HG03571 (cell line): ENCODE measurements around the gene TRPM8.

Source experiments
- ATAC-seq: cut with Tn5 transposase; IDR thresholded peaks from one replicate; pipeline ENCODE4 v1.9.1; 2021; ENCODE audit not compliant: unreplicated experiment

The TRPM8 gene

DNA sequence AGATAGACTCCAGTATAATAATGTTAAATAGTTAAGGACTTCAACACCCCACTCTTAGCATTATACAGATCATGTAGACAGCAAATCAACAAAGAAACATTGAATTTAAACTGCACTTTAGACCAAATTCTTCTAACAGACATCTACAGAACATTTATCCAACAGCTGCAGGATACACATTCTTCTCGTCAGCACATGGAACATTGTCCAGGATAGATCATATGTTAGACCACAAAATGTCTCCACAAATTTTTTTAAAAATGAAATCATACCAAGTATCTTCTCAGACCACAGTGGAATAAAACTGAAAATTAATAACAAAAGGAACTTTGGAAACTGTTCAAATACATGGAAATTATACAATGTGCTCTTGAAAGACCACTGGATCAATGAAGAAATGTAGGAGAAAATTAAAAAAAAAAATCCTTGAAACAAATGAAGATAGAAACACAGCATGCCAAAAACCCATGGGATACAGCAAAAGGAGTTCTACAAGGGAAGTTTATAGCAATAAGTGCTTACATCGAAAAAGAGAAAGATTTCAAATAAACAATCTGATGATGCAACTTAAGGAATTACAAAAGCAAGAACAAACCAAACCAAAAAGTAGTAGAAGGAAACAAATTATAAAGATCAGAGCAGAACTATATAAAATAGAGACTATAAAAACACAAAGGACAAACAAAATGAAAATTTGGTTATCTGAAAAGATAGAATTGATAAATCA is 121.1 kb downstream of the TRPM8 start:
- no peak for ATAC-seq

DNA sequence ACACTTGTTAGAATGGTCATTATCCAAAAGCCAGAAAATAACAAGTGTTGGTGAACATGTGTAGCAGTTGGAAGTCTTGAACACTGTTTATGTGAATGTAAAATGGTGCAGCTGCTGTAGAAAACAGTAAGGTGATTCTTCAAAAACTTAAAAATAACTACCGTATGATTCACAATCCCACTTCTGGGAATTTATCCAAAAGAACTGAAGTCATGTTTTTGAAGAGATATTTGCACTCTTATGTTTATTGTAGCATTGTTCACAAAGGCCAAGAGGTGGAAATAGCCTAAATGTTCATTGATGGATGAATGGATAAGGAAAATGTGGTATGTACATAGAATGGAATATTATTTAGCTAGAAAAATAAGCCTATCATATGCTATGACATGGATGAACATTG is 127.0 kb downstream of the TRPM8 start:
- no peak for ATAC-seq

DNA sequence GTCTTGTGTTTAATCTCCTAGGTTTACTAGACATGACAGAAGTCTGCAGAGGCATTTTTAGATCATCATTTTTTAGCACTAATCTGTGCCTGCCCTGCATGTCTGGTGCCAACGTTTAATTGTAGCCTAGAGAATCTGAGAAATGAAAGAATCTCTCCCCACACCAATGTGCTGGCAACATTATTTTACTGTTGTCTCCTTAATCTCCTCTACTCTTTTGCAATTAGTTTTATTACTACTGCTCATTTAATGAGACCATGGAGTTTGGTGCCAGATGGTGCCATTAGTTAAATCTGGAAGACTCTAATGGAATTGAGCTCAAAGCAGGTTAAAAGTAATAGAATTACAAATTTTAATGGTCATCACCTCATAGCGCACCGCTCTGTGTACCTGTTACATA is 129.3 kb downstream of the TRPM8 start:
- ATAC-seq = no peak

DNA sequence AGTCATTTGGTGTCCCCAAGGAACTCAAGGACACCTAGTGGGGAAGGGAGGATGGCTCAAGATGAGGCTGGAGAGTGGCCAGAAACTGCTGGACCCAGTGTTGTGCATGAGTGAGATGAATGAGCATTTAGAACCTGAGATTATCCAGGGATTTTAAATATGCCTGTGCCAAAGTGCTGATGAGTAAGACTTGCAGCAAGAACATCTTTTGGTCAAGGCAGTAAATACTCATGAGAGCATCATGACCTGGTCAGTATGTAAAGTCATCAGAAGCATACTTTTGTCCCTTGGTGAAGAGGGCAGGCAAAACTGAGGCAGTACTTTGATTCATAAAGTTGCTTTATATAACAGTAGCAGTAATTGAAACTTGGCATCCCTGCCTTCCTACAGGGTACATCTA is 130.2 kb downstream of the TRPM8 start:
- no peak for ATAC-seq

DNA sequence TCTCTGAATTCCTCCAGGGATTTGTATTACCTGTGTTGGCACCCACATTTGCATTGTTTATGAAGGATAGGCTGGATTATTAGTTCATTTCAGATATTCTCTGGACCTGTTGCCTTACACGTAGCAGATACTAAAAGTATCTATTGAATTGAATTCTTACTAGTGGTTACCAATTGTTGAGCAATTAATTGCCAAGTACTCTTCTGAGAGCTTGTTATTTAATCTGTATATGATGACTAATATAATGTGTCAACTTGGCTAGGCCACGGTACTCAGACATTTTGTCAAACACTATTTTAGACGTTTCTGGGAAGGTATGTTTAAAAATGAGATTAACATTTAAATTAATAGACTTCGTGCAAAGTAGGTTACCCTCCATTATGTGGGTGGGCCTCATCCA is 130.9 kb downstream of the TRPM8 start:
- no peak for ATAC-seq

DNA sequence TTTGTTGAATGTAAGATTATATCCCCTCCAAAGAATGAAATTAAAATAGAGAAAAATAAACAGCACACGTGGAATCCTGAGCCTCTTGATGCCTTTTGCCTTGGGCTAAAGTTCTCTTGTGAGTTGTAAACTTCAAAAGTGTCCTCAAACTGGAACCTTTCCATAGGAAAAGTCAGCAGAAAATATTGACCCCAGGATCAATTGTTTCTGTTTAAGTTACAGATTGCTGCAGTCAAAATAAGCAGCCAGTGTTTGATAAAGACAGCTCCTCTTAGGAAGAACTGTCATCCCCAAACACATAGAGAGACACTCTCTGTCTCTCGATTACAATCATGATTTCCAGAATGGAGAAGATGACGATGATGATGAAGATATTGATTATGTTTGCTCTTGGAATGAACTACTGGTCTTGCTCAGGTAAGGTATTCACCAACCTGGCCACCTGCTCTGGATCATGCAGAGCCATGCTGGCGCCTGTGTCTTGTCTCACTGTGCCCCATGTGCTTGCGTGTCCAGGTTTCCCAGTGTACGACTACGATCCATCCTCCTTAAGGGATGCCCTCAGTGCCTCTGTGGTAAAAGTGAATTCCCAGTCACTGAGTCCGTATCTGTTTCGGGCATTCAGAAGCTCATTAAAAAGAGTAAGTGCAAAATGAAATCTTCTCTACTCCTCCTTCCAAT is 133.4 kb downstream of the TRPM8 start, which contains the start of gene SPP2:
Gene SPP2, plus strand, starts transcription at position 248 of the 681 bp plus-strand sequence. Its CDS starts 85 bp downstream, at position 333.
- no peak for ATAC-seq

DNA sequence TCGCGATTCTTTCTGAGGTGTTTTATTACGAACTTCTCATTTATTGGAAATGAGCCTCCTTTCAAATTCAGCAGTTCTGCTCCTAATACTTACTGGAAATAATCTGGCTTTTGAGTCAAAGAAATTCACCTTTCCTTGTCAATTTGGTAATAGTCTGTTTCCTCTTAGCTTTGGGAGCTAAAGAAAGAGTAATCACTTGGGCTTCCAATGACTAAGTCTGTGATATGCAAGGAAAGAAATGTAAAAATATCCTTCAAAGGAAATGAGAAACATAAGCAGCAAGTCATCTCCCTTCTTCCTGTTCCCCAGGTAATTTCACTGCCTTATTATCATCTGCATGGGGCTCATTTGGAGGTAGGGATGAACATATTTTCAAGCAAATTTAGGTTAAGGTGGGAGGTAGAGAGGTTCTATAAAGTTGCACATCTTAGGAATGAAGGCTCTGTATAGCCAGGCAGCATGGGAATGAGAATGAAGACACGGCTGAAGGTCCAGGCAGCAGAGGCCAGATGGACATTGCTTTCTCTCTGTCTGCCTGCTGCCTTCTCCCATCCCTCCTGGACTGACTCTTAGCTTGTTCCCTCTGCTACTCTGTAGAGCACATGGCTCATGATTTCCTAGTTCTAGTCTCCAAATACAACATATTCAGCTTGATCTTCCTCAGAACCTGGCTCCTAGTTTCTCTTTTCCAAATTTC is 134.3 kb downstream of the TRPM8 start:
- no peak for ATAC-seq

DNA sequence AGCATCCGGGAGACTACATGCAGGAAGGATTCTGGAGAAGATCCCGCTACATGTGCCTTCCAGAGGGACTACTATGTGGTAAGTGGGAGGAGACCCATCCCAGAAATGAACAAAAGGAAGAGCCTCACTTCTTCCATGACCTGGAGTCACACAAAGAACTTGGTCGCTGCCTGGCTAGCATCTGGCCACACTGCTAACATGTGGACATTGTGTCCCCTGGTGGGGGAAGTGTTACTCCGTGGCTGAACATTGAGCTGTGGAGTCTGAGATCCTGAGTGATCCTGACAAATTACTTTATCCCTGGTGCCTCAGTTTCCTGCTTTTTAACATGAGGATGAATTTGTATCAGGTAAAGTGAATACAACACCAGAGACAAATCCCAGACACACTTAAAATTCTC is 141.7 kb downstream of the TRPM8 start:
- no peak for ATAC-seq

DNA sequence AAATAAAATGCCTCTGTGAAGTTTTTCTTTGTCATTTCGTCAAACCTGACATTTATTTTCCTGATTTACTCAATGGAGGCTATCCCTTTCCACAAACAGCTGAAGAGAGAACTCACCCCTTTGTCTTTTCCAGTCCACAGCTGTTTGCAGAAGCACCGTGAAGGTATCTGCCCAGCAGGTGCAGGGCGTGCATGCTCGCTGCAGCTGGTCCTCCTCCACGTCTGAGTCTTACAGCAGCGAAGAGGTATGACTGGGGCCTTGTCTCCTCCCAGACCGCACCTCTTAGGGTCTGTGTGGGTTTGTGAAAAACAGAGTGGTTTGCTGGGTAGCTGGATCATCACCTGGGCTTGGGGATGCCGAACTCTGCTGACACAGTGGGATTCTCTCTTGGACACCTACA is 143.1 kb downstream of the TRPM8 start:
- no peak for ATAC-seq

DNA sequence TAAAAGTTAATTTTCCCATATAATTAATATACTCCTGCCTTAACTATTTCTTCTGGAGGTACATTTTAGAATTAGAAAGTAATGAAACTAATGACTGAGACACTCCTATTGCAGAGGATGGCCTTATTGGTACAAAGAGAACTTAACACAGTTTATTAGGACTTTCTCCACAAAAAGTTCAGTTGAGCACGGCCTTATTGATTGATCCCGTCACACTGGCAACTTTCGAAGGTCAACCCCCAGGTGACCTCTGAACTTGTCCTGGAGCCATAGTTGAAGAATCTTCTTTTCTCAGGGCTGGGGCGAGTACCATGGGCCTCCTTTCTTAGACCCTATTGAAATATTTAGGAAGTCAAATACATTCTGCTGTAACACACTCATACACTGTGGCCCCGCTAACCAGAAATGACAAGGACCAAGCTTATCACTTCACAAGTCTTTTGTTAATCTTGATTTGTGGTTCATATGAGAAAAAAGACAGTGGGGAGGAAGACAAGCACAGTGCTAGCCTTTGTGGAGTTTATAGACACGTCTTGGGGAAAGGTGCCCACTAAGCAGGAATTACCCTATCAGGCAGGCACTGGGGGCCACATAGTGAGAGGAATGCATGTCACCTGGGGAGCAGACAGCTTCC is 144.6 kb downstream of the TRPM8 start:
- no peak for ATAC-seq

DNA sequence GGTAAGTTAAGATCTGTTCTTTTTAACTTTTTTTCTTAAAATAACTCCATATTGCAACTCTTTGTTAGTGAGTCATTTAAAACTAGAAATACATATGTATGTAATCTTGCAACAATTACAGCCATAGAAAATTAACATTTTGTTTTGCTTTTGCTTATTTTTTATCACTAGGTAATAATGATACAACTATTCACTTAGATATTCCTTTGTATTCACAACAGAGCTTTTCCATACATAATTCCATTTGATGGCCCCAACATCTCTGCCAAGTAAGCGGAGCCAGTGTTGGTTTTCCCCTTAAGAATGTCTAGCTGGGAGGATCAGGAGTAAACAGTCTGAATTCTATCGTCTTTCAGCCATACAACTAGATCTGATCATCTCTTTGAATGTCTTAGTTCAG is 149.4 kb downstream of the TRPM8 start:
- no peak for ATAC-seq
